GM12878 (cell line): Measurements from ENCODE around the gene CCDC102B. TPM values are rescaled to one million over a fixed set of nuclear protein-coding genes. Genes with fewer than 3 reads are reported as not detected.

ENCODE experiments used
- ATAC-seq: fragments of 200-7000 bp; cut with Tn5 transposase; 3 replicates; pipeline ENCODE4 v1.9.1; 2020; ENCODE audit warnings: mild to moderate bottlenecking, moderate library complexity
- BruUV-seq: library from RNA; stranded (reverse); fragments of 400-500 nt; replicated peaks from 2 replicates; lab custom pipeline; 2021; lab: Mats Ljungman, UMichigan
- CTCF ChIA-PET: fragments of 300-600 bp; sonication (Branson Sonifier 250); formaldehyde crosslinking; extraction: SDS; loops from one replicate; lab custom pipeline; 2021; ENCODE audit warnings: inconsistent platforms; lab: Yijun Ruan, JAX
- POLR2A ChIA-PET: fragments of 350-600 bp; formaldehyde crosslinking; extraction: SDS; loops from one replicate; lab custom pipeline; 2021; ENCODE audit warnings: inconsistent platforms; lab: Charles Lee
- RAD21 ChIA-PET: fragments of 300-600 bp; sonication (Branson Sonifier 250); formaldehyde crosslinking; loops from one replicate; lab custom pipeline; 2023; ENCODE audit warnings: antibody characterized with exemption; ENCODE audit not compliant: unreplicated experiment; lab: Charles Lee
- SMC1A ChIA-PET: fragments of 300-600 bp; sonication (Branson Sonifier 250); formaldehyde crosslinking; loops from one replicate; lab custom pipeline; 2023; ENCODE audit not compliant: unreplicated experiment, uncharacterized antibody; lab: Charles Lee
- DNase-seq: peaks from one replicate; pipeline ENCODE4 v3.0.0-alpha.2; 2011; ENCODE audit warnings: low read depth, low spot score
- FAIRE-seq: peaks from 3 replicates; lab custom pipeline; 2011; peaks lifted over from hg19 to GRCh38; lab: Jason Lieb, UNC
- H2AFZ ChIP-seq: 2 replicates; pipeline ENCODE4 v1.6.0; 2011; ENCODE audit warnings: low read depth, low read length, control low read depth; ENCODE audit not compliant: control insufficient read depth
- H3K27ac ChIP-seq: 2 replicates; pipeline ENCODE4 v1.5.1; 2011; ENCODE audit warnings: control low read depth; ENCODE audit not compliant: control insufficient read depth, insufficient read depth
- H3K27me3 ChIP-seq, 2 experiments: replicated peaks in 1 of 2; 2 replicates each; pipeline versions ENCODE4 v1.6.0 to v1.6.1; 2011; ENCODE audit warnings: low read length in 1 of 2; ENCODE audit not compliant: control insufficient read depth in 2 of 2, insufficient read depth in 2 of 2
- H3K36me3 ChIP-seq, 2 experiments: 2 replicates each; pipeline ENCODE4 v1.5.1; 2011; ENCODE audit warnings: low read length in 1 of 2; ENCODE audit not compliant: control insufficient read depth in 2 of 2, insufficient read depth in 2 of 2
- H3K4me1 ChIP-seq: 2 replicates; pipeline ENCODE4 v1.6.1; 2011; ENCODE audit warnings: mild to moderate bottlenecking, low read length, moderate library complexity, mixed read lengths; ENCODE audit not compliant: control insufficient read depth, insufficient read depth
- H3K4me2 ChIP-seq: 2 replicates; pipeline ENCODE4 v1.6.0; 2011; ENCODE audit warnings: control low read depth; ENCODE audit not compliant: control insufficient read depth, insufficient read depth
- H3K4me3 ChIP-seq: fragments of 200-600 bp; sonication (generic); 2 replicates; pipeline ENCODE4 v1.5.1; 2016
- H3K79me2 ChIP-seq: 2 replicates; pipeline ENCODE4 v1.6.0; 2011; ENCODE audit warnings: low read length; ENCODE audit not compliant: control insufficient read depth, insufficient read depth
- H3K9ac ChIP-seq: 2 replicates; pipeline ENCODE4 v1.8.0; 2011; ENCODE audit warnings: low read length, control low read depth, mixed read lengths; ENCODE audit not compliant: control insufficient read depth, insufficient read depth
- H3K9me3 ChIP-seq: replicated peaks from 3 replicates; pipeline ENCODE4 v1.5.1; 2011; ENCODE audit warnings: mild to moderate bottlenecking, low read length; ENCODE audit not compliant: control insufficient read depth, insufficient read depth
- H4K20me1 ChIP-seq: 2 replicates; pipeline ENCODE4 v1.6.0; 2011; ENCODE audit not compliant: control insufficient read depth, insufficient read depth
- CBX5 ChIP-seq: sonication (generic); IDR thresholded peaks from 2 replicates; pipeline ENCODE4 v1.6.1; 2016; ENCODE audit warnings: low read depth, moderate library complexity, mild to moderate bottlenecking, inconsistent platforms
- CREM ChIP-seq: IDR thresholded peaks from 2 replicates; pipeline ENCODE4 v1.6.1; 2014; ENCODE audit warnings: antibody characterized with exemption, low read depth
- EED ChIP-seq: sonication (generic); IDR thresholded peaks from 2 replicates; pipeline ENCODE4 v1.6.1; 2016; ENCODE audit warnings: antibody characterized with exemption, low read depth
- FOXK2 ChIP-seq: fragments of 450-650 bp; IDR thresholded peaks from 2 replicates; pipeline ENCODE4 v1.6.1; 2017; ENCODE audit warnings: mild to moderate bottlenecking, moderate library complexity
- KAT2A ChIP-seq: conservative IDR thresholded peaks from 2 replicates; pipeline ENCODE4 v1.6.1; 2011; ENCODE audit warnings: low read depth, low read length; ENCODE audit not compliant: control insufficient read depth
- NBN ChIP-seq: fragments of 450-650 bp; IDR thresholded peaks from 2 replicates; pipeline ENCODE4 v1.6.1; 2016
- RAD21 ChIP-seq: IDR thresholded peaks from 2 replicates; pipeline ENCODE4 v1.6.1; 2011; ENCODE audit warnings: mild to moderate bottlenecking, low read depth, low read length, moderate library complexity; ENCODE audit not compliant: insufficient read depth
- RBBP5 ChIP-seq: fragments of 200-600 bp; sonication (generic); conservative IDR thresholded peaks from 2 replicates; pipeline ENCODE4 v1.6.1; 2016
- SIX5 ChIP-seq: IDR thresholded peaks from 2 replicates; pipeline ENCODE4 v1.6.1; 2011; ENCODE audit warnings: mild to moderate bottlenecking, low read depth, low read length, moderate library complexity; ENCODE audit not compliant: severe bottlenecking
- SMC3 ChIP-seq: IDR thresholded peaks from 2 replicates; pipeline ENCODE4 v1.6.1; 2011; ENCODE audit warnings: low read length, improper control_type of control experiment, borderline replicate concordance
- STAT3 ChIP-seq: IDR thresholded peaks from 2 replicates; pipeline ENCODE4 v1.6.1; 2011; ENCODE audit warnings: low read depth, low read length, improper control_type of control experiment
- TAF1 ChIP-seq: IDR thresholded peaks from 2 replicates; pipeline ENCODE4 v1.6.1; 2011; ENCODE audit warnings: mild to moderate bottlenecking, low read depth, low read length, borderline replicate concordance
- TBL1XR1 ChIP-seq: IDR thresholded peaks from 2 replicates; pipeline ENCODE4 v1.6.1; 2012; ENCODE audit warnings: low read depth, low read length, improper control_type of control experiment
- WGBS: methylation state at CpG from one replicate; pipeline ENCODE4 v1.1.6; 2016; ENCODE audit warnings: low lambda C conversion rate; ENCODE audit not compliant: insufficient replicate concordance, insufficient coverage; ENCODE audit errors: missing lambda C conversion rate; 5-methylcytosine and 5-hydroxymethylcytosine counted together
- in situ Hi-C: fragments of 300-500 bp; cut with MboI; formaldehyde crosslinking; loops from 9 replicates; pipeline ENCODE4 v1.14.3; 2018; ENCODE audit warnings: mixed read lengths
- intact Hi-C: fragments of 100-400 bp; cut with micrococcal nuclease; formaldehyde crosslinking; loops from one replicate; pipeline ENCODE4 v1.14.2; 2022; ENCODE audit not compliant: unreplicated experiment
- polyA plus RNA-seq, 11 experiments: library from polyadenylated mRNA; depleted of rRNA in 4 of 11; unstranded in 6 of 11; stranded (reverse) in 5 of 11; fragments of >200 nt; fragmentation: Nextera tagmentation in 4 of 11; fragmentation: Illumina TruSeq in 1 of 11; extraction: Ambion mirVana in 4 of 11; extraction: Trizol in 1 of 11; gene quantifications; 1 replicate in 1 of 11; 2 replicates in 10 of 11; pipeline versions ENCODE4 v1.2.1 to v1.2.3, GENCODE V29; 2011 to 2016; ENCODE audit warnings: inconsistent platforms in 2 of 11, missing spikeins in 2 of 11, low read depth in 1 of 11
- total RNA-seq, 4 experiments: library from RNA; depleted of rRNA in 3 of 4; stranded (reverse); fragments of >200 nt in 3 of 4; fragmentation: Illumina TruSeq in 1 of 4; extraction: Trizol in 1 of 4; gene quantifications; 2 replicates each; pipeline versions ENCODE4 v1.2.1 to v1.2.3, GENCODE V29; 2013 to 2021
- TF ChIP-seq, protein P1 (sequence below): fragments of 150-350 bp; IDR thresholded peaks from 2 replicates; pipeline ENCODE4 v1.6.1; 2014; ENCODE audit warnings: mild to moderate bottlenecking, low read depth, low read length
- TF ChIP-seq, protein P2 (sequence below), 3 experiments: IDR thresholded peaks in 2 of 3; conservative IDR thresholded peaks in 1 of 3; 2 replicates each; pipeline ENCODE4 v1.5.1; 2011; ENCODE audit warnings: low read depth in 3 of 3, low read length in 3 of 3, mild to moderate bottlenecking in 3 of 3, control low read depth in 2 of 3, moderate library complexity in 2 of 3, inconsistent platforms in 1 of 3, mixed read lengths in 1 of 3; ENCODE audit not compliant: control insufficient read depth in 2 of 3, insufficient read depth in 1 of 3; ENCODE audit errors: extremely low read depth in 1 of 3
- TF ChIP-seq, protein P3 (sequence below): IDR thresholded peaks from 2 replicates; pipeline ENCODE4 v1.6.1; 2012; ENCODE audit warnings: low read depth, low read length, improper control_type of control experiment
- TF ChIP-seq, protein P4 (sequence below): IDR thresholded peaks from 2 replicates; pipeline ENCODE4 v1.6.1; 2011; ENCODE audit warnings: borderline replicate concordance, low read depth, mild to moderate bottlenecking, moderate library complexity, mixed read lengths, low read length; ENCODE audit not compliant: insufficient read depth; ENCODE audit errors: extremely low read length

Gene CCDC102B
- total and polyA plus RNA-seq, 10 of the 15 experiments (the other 5 are each of a cell fraction or from before 2014, with no cell fraction given) = 2.7 to 4.7 (median 3.3) TPM

DNA sequence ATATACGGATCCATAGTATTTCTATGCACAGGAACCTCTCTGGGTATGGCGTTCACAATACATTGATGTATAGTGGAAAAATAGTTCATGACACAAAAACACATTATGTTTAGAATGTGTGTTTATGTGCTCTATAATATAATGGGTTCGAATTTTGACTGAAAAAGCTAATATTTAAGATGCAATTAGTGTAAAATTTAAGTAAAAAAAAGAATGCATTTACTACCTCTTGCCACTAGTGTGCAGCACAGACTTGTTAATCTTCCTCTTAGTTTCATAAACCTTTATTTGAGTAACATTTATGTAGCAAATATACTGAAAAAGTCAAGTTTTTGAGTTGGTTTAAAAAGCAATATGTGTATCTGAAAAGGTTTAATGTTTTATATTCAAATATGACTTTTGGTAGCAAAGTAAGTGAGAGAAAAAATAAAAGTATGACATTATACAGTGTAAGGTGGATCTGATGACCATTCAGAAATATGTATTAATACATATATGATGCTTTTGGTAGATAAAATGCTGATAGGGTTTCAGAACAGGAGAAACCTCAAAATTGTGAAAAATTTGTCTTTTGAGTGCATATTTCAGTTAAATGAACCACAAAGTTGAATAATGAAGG is 49.4 kb downstream of the CCDC102B start:
- CTCF ChIA-PET = interaction anchor here (1.5 to 2.1 kb wide), 5 partner anchors 15 to 1607 kb away, joined by 3 to 7 read pairs (median 4); no protein-coding TSS in a partner anchor
- SMC1A ChIA-PET = interaction anchor here (0.7 kb wide), 1 partner anchor 1239 kb away, joined by 3 read pairs; no protein-coding TSS in a partner anchor
- H3K4me2 ChIP-seq = no peak overlapping the region
- no peaks in the 10 kb centered on the region for H3K36me3 ChIP-seq
- H3K9me3 ChIP-seq = no peaks in the 10 kb centered on the region
- BruUV-seq = no TSS peak
- H3K79me2 ChIP-seq = no peaks in the 10 kb centered on the region
- POLR2A ChIA-PET = no interaction called here
- in situ Hi-C loops = loop anchor here (10.0 kb wide), 2 partner anchors 1247 to 1597 kb away; no protein-coding TSS in a partner anchor
- DNase-seq (no peak), ATAC-seq (peak; percentile 33; the same call in 1 of the 3 replicates), FAIRE-seq (no peak)
- no peak overlapping the region for H3K27ac ChIP-seq
- H3K4me1 ChIP-seq = no peaks in the 10 kb centered on the region
- H3K9ac ChIP-seq = no peak overlapping the region
- intact Hi-C loops = loop anchor here (2.0 kb wide), 1 partner anchor 1235 kb away; no protein-coding TSS in a partner anchor
- no peak overlapping the region for H3K4me3 ChIP-seq
- H3K27me3 ChIP-seq = no peaks in the 10 kb centered on the region
- WGBS = 13% methylated on average over 3 of the region's 3 CpGs
- H4K20me1 ChIP-seq = no peaks in the 10 kb centered on the region
- RAD21 ChIA-PET = interaction anchor here (1.0 to 1.6 kb wide), 2 partner anchors 9 to 1587 kb away, joined by 4 read pairs; no protein-coding TSS in a partner anchor
- no peak overlapping the region for H2AFZ ChIP-seq
- TF ChIP-seq, protein P1, sequence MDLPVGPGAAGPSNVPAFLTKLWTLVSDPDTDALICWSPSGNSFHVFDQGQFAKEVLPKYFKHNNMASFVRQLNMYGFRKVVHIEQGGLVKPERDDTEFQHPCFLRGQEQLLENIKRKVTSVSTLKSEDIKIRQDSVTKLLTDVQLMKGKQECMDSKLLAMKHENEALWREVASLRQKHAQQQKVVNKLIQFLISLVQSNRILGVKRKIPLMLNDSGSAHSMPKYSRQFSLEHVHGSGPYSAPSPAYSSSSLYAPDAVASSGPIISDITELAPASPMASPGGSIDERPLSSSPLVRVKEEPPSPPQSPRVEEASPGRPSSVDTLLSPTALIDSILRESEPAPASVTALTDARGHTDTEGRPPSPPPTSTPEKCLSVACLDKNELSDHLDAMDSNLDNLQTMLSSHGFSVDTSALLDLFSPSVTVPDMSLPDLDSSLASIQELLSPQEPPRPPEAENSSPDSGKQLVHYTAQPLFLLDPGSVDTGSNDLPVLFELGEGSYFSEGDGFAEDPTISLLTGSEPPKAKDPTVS = no peak
- TF ChIP-seq RAD21 = peak; percentile 67
- no peak for TF ChIP-seq EED
- no peak for TF ChIP-seq KAT2A
- TF ChIP-seq, protein P2, sequence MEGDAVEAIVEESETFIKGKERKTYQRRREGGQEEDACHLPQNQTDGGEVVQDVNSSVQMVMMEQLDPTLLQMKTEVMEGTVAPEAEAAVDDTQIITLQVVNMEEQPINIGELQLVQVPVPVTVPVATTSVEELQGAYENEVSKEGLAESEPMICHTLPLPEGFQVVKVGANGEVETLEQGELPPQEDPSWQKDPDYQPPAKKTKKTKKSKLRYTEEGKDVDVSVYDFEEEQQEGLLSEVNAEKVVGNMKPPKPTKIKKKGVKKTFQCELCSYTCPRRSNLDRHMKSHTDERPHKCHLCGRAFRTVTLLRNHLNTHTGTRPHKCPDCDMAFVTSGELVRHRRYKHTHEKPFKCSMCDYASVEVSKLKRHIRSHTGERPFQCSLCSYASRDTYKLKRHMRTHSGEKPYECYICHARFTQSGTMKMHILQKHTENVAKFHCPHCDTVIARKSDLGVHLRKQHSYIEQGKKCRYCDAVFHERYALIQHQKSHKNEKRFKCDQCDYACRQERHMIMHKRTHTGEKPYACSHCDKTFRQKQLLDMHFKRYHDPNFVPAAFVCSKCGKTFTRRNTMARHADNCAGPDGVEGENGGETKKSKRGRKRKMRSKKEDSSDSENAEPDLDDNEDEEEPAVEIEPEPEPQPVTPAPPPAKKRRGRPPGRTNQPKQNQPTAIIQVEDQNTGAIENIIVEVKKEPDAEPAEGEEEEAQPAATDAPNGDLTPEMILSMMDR (IDR thresholded peaks at IDR 0.05 in 2 of 3, conservative IDR thresholded peaks at IDR 0.05 in 1 of 3; ENCODE audit: control insufficient read depth in 2 of 3, extremely low read depth in 1 of 3, insufficient read depth in 1 of 3, low read depth in 3 of 3, low read length in 3 of 3) = peak; percentile 46 to 64 (median 50); a peak in 4 of 6 replicates
- TF ChIP-seq CREM = no peak
- TF ChIP-seq SIX5 = no peak
- no peak for TF ChIP-seq CBX5
- no peak for TF ChIP-seq STAT3
- TF ChIP-seq SMC3 = peak; percentile 35; the same call in 1 of the 2 replicates
- TF ChIP-seq, protein P3, sequence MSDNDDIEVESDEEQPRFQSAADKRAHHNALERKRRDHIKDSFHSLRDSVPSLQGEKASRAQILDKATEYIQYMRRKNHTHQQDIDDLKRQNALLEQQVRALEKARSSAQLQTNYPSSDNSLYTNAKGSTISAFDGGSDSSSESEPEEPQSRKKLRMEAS = no peak
- no peak for TF ChIP-seq TBL1XR1
- TF ChIP-seq, protein P4, sequence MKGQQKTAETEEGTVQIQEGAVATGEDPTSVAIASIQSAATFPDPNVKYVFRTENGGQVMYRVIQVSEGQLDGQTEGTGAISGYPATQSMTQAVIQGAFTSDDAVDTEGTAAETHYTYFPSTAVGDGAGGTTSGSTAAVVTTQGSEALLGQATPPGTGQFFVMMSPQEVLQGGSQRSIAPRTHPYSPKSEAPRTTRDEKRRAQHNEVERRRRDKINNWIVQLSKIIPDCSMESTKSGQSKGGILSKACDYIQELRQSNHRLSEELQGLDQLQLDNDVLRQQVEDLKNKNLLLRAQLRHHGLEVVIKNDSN = no peak
- no peak for TF ChIP-seq TAF1
- TF ChIP-seq NBN = no peak
- TF ChIP-seq RBBP5 = no peak
- TF ChIP-seq FOXK2 = no peak
